Effector CD4-positive, alpha-beta T cell (primary cell): ENCODE measurements around the gene PPP1R3F.
"Not testable (repeated sequence)": the region's sequence is repeated elsewhere in the genome, so short reads cannot be mapped to it uniquely, and the experiment has no call there.

Source experiments
- DNase-seq: peaks from one replicate; pipeline ENCODE4 v3.0.0-alpha.2; 2020

PPP1R3F gene

GRCh38 chrX:49322266-49322665 is 52.7 kb downstream of the PPP1R3F start:
- not testable (repeated sequence) for DNase-seq

GRCh38 chrX:49323735-49324134 is 54.1 kb downstream of the PPP1R3F start:
- DNase-seq = not testable (repeated sequence)

GRCh38 chrX:49330421-49330820 is 60.8 kb downstream of the PPP1R3F start:
- not testable (repeated sequence) for DNase-seq

GRCh38 chrX:49331282-49331681 is 61.7 kb downstream of the PPP1R3F start, which contains the start of gene GAGE13:
GAGE13 (plus strand) TSS chrX:49331582; CDS start chrX:49332738, 1,156 bp downstream.
- DNase-seq = not testable (repeated sequence)

GRCh38 chrX:49331841-49332240 is 62.2 kb downstream of the PPP1R3F start:
- not testable (repeated sequence) for DNase-seq
